ENCODE results near the gene ZNF536.

GRCh38 chr19:30490760-30491159 lies 118.6 kb downstream of the ZNF536 start:
- TF ChIP-seq CTCF (IDR thresholded peaks at IDR 0.05): no peak
- no peak for TF ChIP-seq POLR2A (IDR thresholded peaks at IDR 0.05)
- no peak for TF ChIP-seq EP300 (IDR thresholded peaks at IDR 0.05)

Measured in ovary (tissue), 3 donors.